Ramos (cell line): ENCODE data around the gene MYBPC2.

Experiments used
- in situ Hi-C: fragments of 300-500 bp; cut with MboI; formaldehyde crosslinking; loops from one replicate; pipeline ENCODE4 v1.14.3; 2022; ENCODE audit warnings: low sequenced_read_pairs; ENCODE audit not compliant: unreplicated experiment

The MYBPC2 gene

DNA sequence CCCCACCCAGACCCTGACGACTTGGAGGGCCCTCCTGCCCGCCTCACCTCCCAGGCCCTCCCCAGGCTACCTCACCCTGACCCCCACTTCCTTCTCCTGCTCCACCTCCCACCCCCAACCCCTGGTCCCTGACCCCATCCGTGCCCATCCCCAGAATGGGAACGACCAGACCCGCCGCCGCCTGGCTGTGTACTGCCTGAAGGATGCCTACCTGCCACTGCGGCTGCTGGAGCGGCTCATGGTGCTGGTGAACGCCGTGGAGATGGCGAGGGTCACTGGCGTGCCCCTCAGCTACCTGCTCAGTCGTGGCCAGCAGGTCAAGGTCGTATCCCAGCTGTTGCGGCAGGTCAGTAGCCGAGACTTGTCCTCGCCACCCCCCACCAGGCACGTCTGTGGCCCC lies 25.9 kb upstream of the MYBPC2 start:
- in situ Hi-C loops: no loop called here

DNA sequence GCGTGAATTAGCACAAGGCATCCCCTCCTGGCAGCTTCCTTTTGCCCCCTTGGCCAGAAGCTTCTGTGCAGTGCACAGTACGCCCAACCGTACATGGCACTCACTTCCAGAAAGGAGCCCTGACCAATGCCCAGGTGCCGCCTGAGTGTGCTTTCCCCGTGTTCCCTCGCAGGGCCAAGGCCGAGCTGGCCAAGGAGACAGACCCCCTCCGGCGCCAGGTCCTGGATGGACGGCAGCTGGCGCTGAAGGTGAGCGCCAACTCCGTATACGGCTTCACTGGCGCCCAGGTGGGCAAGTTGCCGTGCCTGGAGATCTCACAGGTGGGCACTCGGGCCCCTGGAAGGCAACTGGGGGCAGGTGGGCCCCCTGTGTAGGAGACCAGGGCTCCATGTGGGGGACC lies 23.3 kb upstream of the MYBPC2 start:
- in situ Hi-C loops: no loop called here

DNA sequence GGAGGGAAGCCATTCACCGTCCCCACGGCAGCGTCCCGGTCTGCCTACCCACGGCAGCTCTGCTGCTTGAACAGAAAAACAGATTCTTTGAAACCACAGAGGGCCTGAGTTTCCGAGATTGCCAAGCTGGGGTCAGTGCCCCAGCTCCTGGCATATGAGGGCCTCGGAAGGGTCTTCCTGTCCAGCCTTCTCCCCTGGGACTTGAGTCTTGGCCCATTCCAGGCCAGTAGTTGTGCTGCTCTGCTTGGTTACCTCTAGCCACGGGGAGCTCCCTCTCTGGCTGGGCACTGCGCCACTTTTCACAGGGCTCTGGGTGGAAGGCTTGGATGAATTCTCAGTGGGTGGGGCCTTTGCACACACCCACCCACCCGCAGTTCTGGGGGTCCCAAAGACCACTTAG lies 22.6 kb upstream of the MYBPC2 start:
- in situ Hi-C loops: no loop called here

DNA sequence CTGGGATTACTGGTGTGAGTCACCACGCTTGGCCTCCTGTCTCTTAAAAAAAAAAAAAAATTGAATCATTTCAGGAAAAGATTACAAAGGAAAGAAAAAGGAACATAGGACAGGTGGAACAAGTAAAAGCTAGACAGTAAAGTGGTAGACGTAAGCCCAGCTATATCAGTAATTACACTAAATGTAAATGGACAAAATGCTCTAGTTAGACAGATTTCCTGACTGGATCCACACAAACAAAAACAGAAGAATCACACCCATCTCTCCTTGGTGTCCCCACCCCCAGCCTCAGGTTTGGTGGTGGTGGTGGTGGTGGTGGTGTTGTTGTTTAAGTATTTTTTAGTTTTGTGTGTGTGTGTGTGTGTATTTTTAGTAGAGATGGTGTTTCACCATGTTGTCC lies 20.3 kb upstream of the MYBPC2 start:
- in situ Hi-C loops: no loop called here

DNA sequence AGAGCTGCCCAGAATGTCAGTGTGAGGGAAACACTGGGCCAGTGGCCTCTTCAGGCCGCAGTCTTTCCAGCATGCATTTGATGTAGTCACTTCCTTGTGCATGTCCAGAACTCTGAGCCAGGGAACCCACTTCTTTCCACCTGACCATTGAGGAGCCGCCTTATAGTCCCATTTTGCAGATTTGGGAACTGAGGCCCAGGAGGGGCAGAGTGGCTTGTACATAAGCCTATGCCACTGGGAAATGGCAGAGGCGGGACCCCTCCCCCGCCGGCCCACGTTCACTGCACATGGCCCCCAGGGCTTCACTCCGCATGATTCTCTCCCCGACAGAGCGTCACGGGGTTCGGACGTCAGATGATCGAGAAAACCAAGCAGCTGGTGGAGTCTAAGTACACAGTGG lies 19.6 kb upstream of the MYBPC2 start:
- in situ Hi-C loops: no loop called here

DNA sequence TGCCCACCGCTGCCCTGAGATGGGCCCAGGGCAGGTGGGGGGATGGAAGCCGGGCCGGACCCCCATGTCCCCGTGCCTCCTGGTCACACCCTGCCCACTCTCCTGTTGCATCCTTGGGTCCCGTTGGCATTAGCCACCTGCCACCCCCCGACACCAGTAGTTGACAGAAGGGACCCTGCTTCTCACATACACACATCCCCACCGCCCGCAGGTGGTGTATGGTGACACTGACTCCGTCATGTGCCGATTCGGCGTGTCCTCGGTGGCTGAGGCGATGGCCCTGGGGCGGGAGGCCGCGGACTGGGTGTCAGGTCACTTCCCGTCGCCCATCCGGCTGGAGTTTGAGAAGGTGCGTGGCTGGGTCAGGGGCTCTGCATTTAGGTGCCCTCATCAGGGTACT lies 19.2 kb upstream of the MYBPC2 start:
- in situ Hi-C loops: no loop called here

DNA sequence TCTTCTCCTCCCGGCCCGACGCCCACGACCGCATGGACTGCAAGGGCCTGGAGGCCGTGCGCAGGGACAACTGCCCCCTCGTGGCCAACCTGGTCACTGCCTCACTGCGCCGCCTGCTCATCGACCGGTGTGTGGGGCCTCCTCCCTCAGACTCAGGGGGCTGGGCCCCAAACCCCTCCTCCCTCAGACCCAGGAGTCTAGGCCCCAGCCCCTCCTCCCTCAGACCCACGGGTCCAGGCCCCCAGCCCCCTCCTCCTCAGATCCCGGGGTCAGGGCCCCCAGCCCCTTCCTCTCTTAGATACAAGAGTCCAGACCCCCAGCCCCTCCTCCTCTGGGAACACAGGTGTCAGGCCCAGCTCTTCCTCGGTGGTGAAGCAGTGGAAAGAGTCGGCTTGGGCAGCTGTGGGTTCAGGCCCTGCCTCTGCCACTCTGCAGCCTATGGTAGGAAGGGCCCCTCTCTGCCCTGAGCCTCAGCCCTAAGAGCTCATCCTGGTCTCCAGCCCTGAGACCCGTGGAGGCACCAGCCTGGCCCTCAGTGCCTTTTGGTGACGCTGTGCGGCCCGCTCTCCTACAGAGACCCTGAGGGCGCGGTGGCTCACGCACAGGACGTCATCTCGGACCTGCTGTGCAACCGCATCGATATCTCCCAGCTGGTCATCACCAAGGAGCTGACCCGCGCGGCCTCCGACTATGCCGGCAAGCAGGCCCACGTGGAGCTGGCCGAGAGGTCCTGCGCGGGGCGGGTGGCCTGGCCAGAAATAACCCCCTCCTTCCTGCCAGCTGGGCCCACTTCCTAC lies 17.6 kb upstream of the MYBPC2 start:
- in situ Hi-C loops: no loop called here

DNA sequence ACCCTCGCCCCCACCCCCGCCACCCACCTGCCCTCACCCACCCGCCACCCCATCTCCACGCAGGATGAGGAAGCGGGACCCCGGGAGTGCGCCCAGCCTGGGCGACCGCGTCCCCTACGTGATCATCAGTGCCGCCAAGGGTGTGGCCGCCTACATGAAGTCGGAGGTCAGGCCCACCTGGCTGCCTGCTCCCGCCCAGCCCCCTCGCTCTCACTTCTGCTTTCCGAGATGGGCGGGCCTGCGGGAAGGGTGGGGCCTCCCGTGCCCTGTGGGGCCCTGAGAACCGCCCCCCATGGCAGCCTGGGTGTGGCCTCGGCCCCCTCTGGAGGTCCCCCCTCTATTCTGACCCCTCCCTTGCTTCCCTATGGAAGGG lies 17.0 kb upstream of the MYBPC2 start:
- in situ Hi-C loops: no loop called here

DNA sequence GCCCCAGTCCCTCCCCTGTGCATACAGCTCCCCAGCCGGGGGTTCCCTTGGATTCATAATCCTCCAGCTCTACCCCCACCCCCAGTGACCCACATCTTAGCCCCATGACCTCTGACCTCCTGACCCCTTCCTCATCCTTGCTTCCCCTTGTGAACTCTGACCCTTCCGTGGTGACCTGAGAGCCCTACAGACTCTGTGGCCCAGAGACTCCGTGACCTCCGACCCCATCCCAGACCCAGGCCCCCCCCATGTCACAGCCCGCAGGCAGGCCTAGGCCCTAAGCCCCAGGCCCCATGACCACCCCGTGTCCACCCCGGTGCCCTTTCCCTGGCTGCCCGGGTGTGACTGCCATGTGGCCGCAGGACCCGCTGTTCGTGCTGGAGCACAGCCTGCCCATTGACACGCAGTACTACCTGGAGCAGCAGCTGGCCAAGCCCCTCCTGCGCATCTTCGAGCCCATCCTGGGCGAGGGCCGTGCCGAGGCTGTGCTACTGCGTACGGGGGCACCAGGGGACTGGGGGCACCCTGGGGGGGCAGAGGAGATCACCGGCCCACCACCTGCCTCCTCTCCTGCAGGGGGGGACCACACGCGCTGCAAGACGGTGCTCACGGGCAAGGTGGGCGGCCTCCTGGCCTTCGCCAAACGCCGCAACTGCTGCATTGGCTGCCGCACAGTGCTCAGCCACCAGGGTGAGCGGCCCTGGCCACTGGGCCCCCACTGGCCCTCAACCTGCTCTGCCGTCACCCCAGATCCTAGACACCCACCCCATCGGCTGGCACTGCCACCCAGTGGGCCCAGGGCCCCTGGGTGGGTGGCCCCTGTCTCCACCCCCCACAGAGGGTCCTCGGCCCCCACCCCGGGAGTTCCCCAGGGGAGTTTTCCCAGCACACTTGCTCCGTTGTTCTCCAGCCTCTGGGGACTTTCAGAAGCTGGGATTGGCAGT lies 16.4 kb upstream of the MYBPC2 start:
- in situ Hi-C loops: no loop called here

DNA sequence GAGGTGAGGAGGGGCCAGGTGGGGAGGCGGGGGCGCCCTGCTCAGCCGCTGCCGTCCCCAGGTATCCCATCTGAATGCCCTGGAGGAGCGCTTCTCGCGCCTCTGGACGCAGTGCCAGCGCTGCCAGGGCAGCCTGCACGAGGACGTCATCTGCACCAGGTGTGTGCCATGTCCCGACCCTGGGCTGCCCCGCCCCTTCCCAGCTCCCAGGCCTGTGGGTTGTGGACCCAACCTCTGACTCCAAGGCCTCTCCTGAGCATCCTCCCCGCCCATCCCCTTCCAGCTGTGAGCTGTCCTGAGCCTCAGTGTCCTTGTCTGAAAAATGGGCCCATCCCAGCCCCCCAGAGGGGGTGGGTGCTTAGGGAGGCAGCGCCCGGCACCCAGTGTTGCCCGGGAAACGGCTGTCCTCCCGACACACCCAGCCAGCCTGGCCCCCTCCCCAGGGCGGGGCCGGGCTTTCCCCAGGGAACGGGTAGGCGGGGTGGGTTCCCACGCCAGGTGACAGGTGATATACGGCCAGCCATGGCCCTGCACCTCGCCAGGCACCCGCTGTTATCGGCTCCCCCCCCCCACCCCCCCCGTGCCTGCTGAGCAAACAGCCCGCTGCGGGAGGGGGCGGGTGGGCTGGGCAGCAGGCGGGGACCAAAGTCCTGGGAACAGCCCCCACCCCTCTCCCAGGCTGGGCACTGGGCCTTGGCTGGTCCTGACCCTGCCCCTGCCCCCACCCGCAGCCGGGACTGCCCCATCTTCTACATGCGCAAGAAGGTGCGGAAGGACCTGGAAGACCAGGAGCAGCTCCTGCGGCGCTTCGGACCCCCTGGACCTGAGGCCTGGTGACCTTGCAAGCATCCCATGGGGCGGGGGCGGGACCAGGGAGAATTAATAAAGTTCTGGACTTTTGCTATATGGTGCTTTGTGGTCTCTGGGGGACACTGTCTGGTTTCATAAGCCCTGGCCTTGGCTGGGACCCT lies 15.3 kb upstream of the MYBPC2 start:
- in situ Hi-C loops: no loop called here

DNA sequence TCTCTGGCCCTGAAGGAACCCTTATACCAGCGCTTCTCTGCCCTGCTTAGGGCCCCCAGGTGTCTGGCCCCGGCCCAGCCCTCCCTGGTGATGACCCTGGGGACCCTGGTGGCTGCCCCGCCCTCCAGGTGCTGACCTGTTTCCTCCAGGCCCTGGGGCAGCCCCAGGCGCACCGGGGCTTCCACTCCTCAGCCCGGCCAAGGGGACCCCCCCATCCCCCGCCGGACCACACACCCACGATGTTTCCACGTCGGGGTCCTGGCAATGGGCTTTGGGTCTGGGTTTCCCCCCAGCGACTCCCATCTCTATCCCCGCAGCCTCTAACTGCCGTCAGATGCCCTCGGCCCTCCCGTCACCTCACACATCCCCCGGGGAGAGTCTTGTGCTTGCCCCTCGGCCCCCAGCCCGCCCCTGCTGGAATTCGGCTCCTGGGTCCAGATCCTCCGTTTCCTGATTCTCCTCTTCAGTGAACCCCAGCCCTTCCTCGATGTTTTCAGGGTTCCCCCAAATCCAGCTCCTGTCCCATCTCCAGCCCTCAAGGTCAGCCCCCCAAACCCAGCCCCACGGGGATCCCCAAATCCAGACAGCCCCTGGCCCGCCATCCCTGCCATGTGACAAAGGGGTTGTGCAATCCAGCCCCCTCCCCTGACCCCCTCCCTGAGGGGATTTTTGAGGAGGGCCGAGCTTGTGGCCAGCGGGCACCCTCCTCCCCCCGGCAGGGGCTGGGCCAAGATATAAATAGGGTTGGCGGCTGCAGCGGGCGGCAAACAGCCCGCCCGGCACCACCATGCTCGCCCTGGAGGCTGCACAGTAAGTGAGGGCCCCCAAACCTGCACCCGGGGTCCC lies 14.3 kb upstream of the MYBPC2 start, which contains the start of gene SPIB:
SPIB (plus strand) TSS at position 763 of the 846 bp plus-strand sequence; CDS start at position 788, 25 bp downstream.
- in situ Hi-C loops: no loop called here

DNA sequence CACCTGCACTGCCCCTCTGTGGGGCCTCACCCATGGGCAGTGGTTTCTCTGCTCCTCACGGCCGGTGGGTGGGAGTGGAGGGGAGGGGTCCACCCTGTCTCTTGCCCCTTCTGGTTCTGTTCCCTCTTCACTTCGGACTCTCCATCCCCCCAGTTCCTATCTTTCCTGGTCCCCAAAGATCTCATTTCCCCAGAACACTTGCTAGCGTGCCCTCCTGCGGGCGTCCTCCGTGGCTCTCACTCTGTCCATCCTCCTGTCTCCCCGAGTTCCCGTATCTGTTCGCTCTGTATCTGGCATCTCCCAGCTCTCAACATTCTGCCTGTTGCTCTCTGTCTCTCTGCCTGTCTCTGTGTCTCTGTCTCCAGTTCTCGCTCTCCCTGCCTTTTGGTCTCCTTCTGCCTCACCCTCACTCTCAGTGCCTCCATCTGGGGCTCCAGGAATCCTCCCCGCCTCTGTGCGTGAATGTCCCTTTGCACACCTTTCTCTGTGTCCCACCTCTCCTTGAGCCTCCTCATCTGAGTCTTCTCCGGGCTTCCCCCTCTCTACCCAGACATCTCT lies 13.6 kb upstream of the MYBPC2 start:
- in situ Hi-C loops: no loop called here

DNA sequence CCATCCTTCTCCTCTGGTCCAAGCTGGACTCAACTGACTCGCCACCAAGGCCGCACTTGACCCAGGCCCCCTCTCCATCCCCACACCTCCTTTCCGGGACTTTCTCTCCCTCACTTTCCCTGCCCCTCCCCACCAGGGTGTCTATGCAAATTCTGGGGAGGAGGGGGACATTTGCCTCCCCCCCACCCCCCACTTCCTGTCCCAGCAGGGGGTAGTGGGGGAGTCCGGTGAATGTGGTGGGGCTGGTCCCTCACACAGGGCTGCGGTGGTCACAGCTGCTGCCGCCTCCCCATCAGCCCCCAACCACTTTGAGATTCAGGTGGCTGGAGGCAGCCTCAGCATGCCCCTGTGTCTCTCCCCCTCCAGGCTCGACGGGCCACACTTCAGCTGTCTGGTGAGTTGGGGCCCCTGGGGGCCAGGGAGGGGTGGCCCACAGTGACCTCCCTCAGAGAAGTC lies 13.1 kb upstream of the MYBPC2 start:
- in situ Hi-C loops: no loop called here

DNA sequence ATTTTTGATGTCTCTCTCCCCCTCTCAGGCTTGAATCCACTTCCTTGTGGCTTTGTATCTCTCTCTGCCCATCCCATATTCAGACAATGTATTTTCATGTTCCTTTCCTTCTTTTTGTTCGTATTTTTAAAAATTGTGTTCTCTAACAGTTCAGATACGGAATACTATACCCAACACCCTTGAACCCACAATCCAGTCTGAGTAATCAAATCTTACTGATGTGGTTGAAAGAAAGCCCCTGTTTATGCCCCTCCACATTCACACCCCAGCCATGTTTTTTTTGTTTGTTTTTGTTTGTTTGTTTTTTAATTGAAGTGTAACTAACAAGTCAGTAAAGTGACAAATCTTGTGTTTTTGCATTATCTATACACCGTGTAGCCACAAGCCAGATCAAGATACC lies 12.6 kb upstream of the MYBPC2 start:
- in situ Hi-C loops: no loop called here

DNA sequence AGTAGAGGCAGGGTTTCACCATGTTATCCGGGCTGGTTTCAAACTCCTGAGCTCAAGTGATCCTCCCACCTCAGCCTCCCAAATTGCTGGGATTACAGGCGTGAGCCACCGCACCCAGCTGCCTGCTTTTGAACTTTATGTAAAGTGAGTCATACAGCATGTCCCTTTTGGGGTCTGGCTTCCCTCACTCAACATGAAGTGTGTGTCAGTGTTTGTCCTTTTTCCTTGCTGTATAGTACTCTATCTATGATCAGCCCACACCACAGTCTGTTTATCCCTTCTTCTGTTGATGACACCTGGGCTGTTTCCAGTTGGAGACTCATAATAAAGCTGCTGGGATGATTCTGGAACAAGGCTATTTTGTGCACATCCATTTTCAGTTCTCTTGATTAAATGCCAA lies 11.9 kb upstream of the MYBPC2 start:
- in situ Hi-C loops: no loop called here

DNA sequence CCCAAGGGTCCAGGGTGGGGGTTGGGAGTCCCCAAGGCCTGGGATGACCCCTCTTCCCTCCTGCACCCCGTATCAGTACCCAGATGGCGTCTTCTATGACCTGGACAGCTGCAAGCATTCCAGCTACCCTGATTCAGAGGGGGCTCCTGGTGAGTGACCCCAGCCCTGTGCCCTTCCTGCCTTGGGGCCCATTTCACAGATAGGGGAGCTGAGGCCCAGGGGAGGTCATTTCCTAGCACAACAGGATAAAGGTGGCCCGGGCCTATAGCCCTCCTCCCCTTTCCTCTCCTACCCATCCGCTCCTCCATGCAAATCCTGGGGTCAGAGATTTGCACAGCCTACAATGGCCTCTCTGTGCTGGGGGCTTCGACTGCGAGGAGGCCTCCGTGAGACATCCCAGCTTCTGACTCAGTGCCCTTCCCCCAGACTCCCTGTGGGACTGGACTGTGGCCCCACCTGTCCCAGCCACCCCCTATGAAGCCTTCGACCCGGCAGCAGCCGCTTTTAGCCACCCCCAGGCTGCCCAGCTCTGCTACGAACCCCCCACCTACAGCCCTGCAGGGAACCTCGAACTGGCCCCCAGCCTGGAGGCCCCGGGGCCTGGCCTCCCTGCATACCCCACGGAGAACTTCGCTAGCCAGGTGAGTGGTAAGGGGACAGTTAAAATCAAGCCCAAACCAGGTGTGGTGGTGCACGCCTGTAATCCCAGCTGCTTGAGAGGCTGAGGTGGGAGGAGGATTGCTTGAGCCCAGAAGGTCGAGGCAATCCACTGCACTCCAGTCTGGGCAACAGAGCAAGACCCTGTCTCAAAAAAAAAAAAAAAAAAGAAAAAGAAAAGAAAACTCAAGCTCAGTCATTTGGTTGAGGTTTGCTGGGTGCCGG lies 10.1 kb upstream of the MYBPC2 start:
- in situ Hi-C loops: no loop called here

DNA sequence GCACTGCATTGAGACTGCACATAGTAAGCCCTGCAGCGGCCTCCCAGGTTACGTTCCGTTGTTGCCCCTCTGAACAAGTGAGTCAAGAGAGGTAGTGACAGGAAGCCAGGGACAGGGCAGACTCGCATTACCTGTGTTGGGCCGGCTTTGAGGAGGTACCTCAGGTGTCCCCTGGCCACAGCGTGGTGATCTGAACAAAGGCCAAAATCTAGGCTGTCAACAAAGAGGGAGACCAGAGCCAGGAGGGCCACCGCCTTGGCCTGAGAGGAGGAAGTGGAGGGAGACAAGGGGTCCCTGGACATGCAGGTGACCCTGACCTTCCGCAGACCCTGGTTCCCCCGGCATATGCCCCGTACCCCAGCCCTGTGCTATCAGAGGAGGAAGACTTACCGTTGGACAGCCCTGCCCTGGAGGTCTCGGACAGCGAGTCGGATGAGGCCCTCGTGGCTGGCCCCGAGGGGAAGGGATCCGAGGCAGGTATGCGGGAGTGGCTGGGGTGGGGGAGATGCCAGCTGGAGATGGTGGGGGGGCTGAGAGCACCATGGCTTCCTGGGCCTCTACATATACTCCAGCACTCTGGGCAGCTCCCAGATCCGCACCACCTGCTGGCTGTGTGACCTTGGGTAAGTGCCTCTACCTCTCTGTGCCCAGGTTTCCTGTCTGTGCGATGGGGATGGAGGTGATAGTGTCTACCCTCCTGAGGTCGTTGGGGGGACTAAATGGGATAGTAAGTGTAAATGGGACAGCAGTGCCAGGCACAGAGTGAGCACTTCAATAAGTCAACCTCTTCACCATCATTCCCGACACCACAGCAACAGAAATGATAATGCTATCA lies 9.2 kb upstream of the MYBPC2 start:
- in situ Hi-C loops: no loop called here
